Measurements from ENCODE around the gene EGR1.

The EGR1 gene

GRCh38 chr5:138508958-138509357 lies 43.7 kb downstream of the EGR1 start:
- DNase-seq, result no peak

GRCh38 chr5:138514021-138514420 lies 48.7 kb downstream of the EGR1 start:
- peak; percentile 53 to 57 for DNase-seq

- DNase-seq, result no peak
These were observed 50.4 kb downstream of the EGR1 start for GRCh38 chr5:138515556-138516245.

- no peak for DNase-seq
These were observed 52.2 kb downstream of the EGR1 start for GRCh38 chr5:138517437-138517836.

All from inflammatory macrophage treated with lipopolysaccharide for 1 hour (primary cell).